ENCODE data around the gene EIF3L. TPM values are rescaled to one million over a fixed set of nuclear protein-coding genes. Genes with fewer than 3 reads are reported as not detected.

EIF3L gene
- 309 and 357 TPM in 2 replicates for total RNA-seq

GRCh38 chr22:37849089-37849751 is at the start of gene EIF3L:
TSS of gene EIF3L (plus strand) at chr22:37849419. CDS start at chr22:37849450, 31 bp downstream.

GRCh38 chr22:37807410-37808293 is 41.6 kb upstream of the EIF3L start, which contains the start of gene GCAT:
TSS of gene GCAT (plus strand) at chr22:37807934. CDS start at chr22:37807968, 34 bp downstream.

GRCh38 chr22:37823134-37823985 is 25.9 kb upstream of the EIF3L start, which contains the start of gene GALR3:
TSS of gene GALR3 (plus strand) at chr22:37823382. CDS start at chr22:37823407, 25 bp downstream.

GRCh38 chr22:37905534-37906363 is 56.5 kb downstream of the EIF3L start, which contains the start of gene MICALL1:
TSS of gene MICALL1 (plus strand) at chr22:37906297. CDS start at chr22:37906423, 126 bp downstream.

Other genes starting within 250 kb of the EIF3L start
- 28.2 and 30.1 TPM in 2 replicates for gene GGA1, start 240.6 kb upstream of the EIF3L start, total RNA-seq
- gene SH3BP1, start 209.8 kb upstream of the EIF3L start, total RNA-seq, result 4.7 and 5.7 TPM in 2 replicates
- gene PDXP, start 190.7 kb upstream of the EIF3L start, total RNA-seq, result 3.6 and 6.7 TPM in 2 replicates
- 9,331 and 14,244 TPM in 2 replicates for gene LGALS1, start 173.8 kb upstream of the EIF3L start, total RNA-seq
- gene NOL12, start 163.1 kb upstream of the EIF3L start, total RNA-seq, result 16.8 and 19.4 TPM in 2 replicates
- gene TRIOBP, start 152.4 kb upstream of the EIF3L start, total RNA-seq, result 118 and 127 TPM in 2 replicates
- gene GCAT, start 41.5 kb upstream of the EIF3L start, total RNA-seq, result 33.9 and 40.1 TPM in 2 replicates
- 0.14 TPM in 1 of 2 replicates, not detected in the other for gene GALR3, start 26.0 kb upstream of the EIF3L start, total RNA-seq
- 14.8 and 17.4 TPM in 2 replicates for gene ANKRD54, start 5.1 kb upstream of the EIF3L start, total RNA-seq
- 11.5 and 13.8 TPM in 2 replicates for gene MICALL1, start 56.9 kb downstream of the EIF3L start, total RNA-seq
- gene C22orf23, start 104.2 kb downstream of the EIF3L start, total RNA-seq, result 0.14 and 0.28 TPM in 2 replicates
- gene POLR2F, start 104.3 kb downstream of the EIF3L start, total RNA-seq, result 60.2 and 80.4 TPM in 2 replicates
- gene SOX10, start 135.1 kb downstream of the EIF3L start, total RNA-seq, result not detected in 2 replicates
- gene PICK1, start 208.0 kb downstream of the EIF3L start, total RNA-seq, result 5.7 and 7.3 TPM in 2 replicates
- gene SLC16A8, start 234.8 kb downstream of the EIF3L start, total RNA-seq, result 0.14 and 0.18 TPM in 2 replicates

Measured in smooth muscle cell of bladder (primary cell).